Astrocyte (in vitro differentiated cells and primary cell): ENCODE results near the gene HIC1.

Source experiments
- EZH2 ChIP-seq: IDR thresholded peaks from 2 replicates; pipeline ENCODE4 v1.6.1; 2012; ENCODE audit warnings: mild to moderate bottlenecking, low read length, inconsistent platforms; ENCODE audit not compliant: insufficient read depth
- TF ChIP-seq, protein P1 (sequence below): IDR thresholded peaks from 2 replicates; pipeline ENCODE4 v1.5.1; 2011; ENCODE audit warnings: low read depth, mild to moderate bottlenecking, inconsistent platforms, low read length, moderate library complexity; ENCODE audit not compliant: insufficient read depth

- TF ChIP-seq, protein P1, sequence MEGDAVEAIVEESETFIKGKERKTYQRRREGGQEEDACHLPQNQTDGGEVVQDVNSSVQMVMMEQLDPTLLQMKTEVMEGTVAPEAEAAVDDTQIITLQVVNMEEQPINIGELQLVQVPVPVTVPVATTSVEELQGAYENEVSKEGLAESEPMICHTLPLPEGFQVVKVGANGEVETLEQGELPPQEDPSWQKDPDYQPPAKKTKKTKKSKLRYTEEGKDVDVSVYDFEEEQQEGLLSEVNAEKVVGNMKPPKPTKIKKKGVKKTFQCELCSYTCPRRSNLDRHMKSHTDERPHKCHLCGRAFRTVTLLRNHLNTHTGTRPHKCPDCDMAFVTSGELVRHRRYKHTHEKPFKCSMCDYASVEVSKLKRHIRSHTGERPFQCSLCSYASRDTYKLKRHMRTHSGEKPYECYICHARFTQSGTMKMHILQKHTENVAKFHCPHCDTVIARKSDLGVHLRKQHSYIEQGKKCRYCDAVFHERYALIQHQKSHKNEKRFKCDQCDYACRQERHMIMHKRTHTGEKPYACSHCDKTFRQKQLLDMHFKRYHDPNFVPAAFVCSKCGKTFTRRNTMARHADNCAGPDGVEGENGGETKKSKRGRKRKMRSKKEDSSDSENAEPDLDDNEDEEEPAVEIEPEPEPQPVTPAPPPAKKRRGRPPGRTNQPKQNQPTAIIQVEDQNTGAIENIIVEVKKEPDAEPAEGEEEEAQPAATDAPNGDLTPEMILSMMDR: no peak
- TF ChIP-seq EZH2: no peak
Measured at GRCh38 chr17:2060681-2061440, 6.0 kb downstream of the HIC1 start.
